GM18517 (cell line): ENCODE results near the gene TBC1D12.
"Not testable (repeated sequence)": the region's sequence is repeated elsewhere in the genome, so short reads cannot be mapped to it uniquely, and the experiment has no call there.

ENCODE experiments used
- ATAC-seq: cut with Tn5 transposase; IDR thresholded peaks from one replicate; pipeline ENCODE4 v1.9.1; 2021; ENCODE audit warnings: mild to moderate bottlenecking, moderate library complexity; ENCODE audit not compliant: unreplicated experiment

TBC1D12 gene

DNA sequence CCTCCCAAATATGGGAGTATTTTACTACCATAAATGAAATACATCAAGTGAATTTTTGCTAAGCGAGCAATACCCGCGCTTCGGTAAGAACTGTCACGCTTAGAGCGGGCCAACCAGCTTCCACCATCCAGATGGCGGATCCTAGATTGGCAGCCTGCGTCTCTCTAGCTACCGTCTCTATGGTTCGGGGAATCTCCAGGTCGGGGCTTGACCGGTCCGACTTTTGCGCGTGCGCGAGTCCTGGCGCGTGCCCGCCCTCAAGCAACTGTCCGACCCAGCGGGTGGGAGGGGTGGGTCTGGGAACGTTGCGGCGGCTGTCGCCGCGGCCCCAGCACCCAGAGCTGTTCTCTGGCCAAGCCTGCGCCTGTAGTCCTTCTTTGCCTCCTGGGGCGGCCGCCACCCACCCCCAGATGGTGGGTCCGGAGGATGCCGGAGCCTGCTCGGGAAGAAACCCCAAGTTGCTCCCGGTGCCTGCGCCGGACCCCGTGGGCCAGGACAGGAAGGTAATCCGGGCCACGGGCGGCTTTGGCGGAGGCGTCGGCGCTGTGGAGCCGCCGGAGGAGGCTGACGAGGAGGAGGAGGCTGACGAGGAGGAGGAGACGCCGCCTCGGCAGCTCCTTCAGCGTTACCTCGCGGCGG lies at the start of gene TBC1D12:
Gene TBC1D12, plus strand, starts transcription at position 338 of the 639 bp plus-strand sequence. Its CDS starts 73 bp downstream, at position 411.
- peak; percentile 78 for ATAC-seq

DNA sequence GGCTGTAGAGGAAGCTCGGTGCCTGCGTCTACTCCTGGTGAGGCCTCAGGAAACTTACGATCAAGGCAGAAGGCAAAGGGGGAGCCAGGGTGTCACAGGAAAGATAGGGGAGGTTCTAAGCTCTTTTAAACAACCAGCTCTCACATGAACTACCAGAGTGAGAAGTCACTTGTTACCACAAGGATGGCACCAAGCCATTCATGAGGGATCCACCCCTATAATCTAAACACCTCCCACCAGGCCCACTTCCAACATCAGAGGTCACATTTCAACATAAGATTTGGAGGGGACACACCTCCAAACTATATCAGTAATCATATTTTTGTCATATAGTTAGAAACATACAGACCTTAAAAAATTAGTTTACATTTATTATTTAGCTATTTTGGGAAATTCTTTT lies 49.0 kb upstream of the TBC1D12 start:
- no peak for ATAC-seq

DNA sequence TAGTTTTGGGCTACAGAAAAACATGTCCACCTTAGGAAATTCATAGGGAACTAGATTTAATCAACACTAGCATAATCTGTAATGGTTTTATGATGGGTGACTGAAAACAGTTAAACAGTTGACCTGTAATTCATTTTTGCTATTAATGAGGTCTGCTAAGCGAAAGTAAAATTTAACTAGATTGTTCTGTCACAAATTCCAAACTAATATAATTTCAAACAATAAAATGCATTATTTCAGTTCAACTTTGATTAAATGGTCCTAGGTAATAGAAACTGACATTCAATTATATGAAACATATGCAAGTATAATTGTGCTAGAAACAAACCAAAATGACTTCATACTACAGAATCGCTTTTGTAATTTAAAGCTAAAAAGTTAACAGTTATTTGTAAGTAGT lies 46.5 kb upstream of the TBC1D12 start:
- no peak for ATAC-seq

DNA sequence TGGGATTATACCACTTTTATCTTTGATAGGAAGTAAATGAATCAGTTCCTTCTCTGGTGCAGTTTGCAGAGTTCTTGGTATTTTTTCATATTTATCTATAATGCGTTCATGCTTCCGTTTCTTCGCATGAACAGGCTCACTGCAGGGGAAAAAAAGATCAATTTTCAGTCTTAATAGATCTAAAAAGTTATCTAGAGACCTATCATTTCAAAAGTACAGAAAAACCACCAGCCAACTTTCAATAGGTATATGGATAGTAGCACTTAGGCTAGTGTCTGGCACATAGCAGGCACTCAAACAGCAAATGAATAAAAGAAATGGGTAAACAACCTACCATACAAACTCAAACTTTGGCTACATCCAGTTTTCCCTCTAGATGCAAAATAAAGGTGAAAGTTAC lies 45.1 kb upstream of the TBC1D12 start:
- no peak for ATAC-seq

DNA sequence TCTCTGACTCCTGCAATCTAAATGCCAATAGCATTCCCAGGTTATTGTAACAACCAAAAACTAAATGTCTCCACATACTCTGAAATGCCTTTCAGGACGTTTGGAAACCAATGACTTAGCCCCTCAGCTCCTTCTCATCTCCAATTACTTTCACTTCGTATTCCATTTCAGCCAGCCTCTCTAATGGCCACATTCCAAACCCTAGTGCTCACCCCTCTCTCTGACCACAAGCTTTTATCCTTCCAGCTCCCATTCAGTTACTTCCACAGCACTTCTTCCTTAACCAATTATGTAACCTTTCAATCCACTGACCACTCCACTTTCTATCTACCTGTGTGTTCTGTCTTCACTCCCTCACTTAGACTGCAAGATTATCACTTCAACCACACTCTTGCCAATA lies 43.9 kb upstream of the TBC1D12 start:
- no peak for ATAC-seq

DNA sequence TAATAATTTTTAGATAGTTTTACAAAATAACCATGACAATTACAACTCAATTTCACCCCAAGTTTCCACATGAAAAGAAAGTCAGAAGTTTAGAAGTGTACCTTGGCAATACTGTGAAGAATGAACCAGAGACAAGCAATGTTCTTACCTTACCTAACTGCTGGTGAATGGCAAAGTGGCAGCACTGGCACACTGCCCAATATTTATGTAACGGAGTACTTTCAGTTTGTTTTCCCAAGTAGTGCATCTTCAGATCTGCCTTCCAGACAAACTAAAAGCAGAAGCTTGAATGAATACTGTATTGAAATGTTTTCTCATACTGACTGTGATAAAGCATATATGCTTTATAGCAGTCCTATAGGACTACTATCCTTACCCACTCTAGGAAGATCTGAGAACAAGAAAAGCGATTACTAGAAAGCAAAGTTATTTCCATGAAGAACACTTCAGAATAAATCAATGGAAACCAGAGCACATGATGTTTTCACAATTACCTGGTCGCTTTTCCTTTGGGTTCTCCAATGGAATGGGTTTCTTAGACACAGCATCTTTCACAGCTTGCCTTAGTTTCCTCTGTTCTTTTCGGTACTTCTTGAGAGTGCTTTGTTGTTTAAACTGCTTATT lies 41.1 kb upstream of the TBC1D12 start:
- no peak for ATAC-seq

DNA sequence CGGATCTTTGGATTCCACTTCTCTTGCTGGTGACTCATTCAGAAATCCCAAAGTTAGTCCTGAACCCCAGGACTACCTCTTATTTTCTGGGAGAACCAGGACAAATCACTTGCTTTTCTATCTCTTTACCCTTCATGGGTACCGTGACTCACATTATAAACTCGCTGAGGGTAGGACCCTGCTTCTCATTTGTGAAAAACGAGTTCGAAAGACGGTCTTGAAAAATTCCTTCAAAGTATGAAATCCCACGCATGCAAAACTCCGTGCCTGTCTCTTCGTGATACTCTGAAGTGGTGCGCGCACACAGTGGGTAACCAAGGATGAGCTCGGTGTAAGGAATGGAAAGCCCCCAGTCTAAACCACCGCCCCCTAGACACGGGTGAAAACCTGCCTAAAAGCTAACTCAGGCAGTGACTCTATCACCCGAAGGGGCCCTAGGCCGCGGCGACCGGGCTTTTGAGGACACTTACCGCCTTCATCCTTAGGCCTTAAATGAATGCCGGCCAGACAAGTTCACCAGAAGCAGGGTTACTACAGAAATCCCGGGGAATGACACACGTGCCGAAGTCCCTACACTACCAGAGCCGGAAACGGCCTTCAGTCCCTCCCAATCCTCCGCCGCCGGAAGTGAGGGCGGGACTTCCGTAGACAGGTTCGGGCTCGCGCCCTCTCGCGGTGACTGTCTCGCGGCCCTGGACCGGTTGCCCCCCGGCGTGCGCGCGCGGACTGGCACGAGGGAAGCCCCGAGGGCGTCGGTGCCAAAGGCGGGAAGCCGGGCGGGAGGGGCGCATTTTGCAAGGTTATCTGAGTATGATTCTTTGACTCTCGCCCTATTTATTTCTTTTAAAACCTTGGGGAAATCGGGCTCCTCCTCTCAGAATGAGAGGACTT lies 39.7 kb upstream of the TBC1D12 start, which contains the start of gene NOC3L:
Gene NOC3L, minus strand, starts transcription at position 580 of the 891 bp plus-strand sequence. Its CDS starts 101 bp downstream, at position 479.
- peak; percentile 98 for ATAC-seq

DNA sequence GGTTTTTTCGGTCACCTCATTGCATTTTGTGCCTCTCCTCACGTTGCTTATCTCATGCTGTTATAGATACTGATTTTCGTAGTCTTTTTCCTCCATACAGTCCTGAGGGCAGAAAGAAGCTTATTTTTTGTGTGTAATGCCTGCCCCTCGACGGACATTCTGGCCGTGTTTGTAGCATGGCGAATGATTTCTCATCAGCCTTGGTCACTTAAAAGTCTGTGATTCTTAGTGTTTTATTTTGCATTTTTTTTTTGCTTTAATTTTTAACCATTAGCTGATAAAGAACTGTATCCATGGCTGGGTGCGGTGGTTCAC lies 39.1 kb upstream of the TBC1D12 start:
- peak; percentile 31 for ATAC-seq

DNA sequence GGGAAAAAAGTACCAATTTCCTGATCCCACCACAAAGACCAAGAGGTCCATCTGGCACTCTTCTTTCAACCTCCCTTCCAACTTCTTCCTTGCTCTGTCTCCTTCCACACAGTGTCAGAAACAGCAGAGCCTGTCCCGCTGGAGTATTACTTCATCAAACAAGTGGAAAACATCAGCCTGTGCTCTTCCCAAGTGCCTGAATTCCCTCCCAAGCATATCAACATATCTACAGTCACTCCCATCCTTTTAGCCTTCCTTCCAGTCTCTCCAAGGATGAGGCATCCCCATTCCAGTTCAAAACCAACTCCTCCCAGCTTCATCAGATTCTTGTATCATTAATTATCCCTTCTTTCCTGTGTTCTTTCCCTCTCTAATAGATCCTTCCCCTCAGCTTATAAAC lies 37.9 kb upstream of the TBC1D12 start:
- no peak for ATAC-seq

DNA sequence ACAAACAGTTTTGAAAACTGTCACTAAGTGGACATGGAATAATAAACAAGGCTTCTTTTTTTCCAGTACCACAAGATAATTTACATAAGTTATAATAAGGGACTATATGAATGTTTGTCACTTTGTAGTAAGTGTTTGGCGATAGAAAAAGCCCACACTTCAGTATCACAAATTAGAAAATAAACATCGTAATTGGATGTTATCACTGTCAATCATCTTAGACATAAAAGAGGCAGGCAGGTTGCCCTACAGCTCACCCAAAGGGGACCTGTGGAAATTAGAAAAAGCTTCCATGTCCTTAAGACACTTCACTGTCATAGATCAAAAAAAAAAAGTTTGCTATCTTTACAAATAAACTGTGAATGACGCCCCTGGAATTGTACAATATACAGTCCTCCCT lies 36.0 kb upstream of the TBC1D12 start:
- ATAC-seq, result no peak

DNA sequence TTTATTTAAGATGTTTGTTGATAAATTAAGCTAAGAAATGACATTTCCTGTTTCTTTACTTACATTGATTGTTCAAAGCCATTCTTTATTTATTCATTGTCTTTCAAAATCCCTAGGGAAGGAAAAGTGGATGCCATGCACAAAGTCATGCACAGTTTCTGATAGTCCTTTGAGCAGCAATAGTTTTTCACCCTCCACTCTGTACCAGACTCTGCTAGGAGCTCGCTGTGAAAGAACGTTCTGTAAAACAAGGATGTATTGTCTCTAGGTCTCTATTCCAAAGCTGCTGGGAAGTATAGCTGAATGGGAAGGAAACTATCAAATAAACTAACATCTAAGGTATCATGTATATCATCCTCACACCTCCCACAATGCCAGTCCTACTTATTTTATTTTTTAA lies 31.8 kb upstream of the TBC1D12 start:
- no peak for ATAC-seq

DNA sequence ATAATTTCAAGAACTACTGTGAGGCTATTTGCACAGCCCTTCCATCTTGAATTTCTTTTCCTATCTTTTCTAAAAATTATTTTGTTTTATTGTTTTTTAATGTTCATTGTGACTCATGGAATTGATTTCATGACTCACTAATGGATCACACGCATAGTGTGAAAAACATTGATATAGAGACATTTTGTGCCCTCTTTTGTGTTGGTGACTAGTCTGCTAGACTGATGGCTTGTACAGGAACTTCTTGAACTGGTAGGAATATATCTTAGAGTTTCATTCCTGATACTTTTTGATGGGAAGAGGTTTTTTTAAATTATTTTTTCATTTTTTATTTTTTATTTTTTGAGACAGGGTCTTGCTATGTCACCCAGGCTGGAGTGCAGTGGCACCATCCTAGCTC lies 27.0 kb upstream of the TBC1D12 start:
- no peak for ATAC-seq

DNA sequence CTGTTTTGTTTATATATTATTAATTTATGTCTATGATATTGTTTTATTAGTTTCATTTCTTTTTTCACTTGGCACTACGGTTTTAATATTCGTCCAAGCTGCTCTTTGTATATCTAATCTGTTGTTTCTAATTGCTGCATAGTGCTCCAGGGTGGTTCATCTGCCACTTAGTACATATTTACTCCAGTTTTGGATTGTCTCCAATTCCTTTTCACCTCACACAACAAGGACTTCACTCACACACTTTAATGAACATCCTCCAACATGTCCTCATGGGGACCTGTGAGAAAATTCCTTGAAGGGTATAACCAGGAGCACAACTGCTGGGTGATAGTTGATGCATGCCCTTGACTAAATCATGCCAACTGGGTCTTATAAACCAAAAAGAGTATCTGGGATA lies 25.5 kb upstream of the TBC1D12 start:
- no peak for ATAC-seq

DNA sequence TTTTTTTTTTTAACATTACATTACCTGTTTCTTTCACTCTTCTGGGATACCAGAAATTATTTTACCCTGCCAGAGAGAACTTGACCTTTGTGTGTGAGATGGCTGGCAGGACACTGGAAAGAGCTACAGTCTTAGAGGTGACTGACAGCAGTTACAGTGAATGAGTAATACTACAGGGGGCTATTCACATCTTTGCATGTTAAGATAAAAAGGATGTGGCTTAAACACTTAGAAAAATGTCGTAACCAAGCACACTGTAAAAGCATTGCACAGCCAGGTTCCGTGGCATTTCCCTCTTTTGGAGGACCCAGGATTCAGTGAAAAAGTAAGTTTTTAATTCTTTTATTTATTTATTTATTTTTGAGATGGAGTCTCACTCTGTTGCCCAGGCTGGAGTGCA lies 18.8 kb upstream of the TBC1D12 start:
- no peak for ATAC-seq

DNA sequence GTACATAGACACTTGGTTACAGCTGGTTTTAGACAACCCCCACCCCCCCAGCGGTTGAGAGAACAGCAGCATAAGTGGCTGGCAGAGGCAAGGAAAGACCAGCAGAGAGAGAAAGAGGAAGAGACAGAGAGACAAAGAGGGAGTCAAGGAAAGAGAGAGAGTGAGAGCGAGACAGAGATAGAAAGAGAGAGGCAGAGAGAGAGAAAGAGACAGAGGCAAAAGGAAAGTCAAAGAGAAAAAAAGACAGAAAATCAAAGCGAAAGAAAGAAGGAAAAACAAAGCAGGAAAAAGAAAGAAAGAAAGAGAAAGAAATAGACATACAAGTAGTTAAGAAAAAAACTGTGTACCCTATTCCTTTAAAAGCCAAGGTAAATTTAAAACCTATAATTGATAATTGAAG lies 16.6 kb upstream of the TBC1D12 start:
- not testable (repeated sequence) for ATAC-seq

DNA sequence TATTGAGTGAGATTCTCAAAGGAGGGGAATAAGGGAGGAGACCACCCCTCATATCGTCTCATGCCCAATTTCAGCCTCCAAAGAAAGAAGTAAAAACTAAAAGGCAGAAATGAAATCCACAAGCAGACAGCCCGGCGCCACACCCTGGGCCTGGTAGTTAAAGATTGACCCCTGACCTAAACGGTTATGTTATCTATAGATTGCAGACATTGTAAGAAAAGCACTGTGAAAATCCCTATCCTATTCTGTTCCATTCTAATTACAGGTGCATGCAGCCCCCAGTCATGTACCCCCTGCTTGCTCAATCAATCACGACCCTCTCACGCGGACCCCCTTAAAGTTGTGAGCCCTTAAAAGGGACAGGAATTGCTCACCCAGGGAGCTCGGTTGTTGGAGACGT lies 10.2 kb upstream of the TBC1D12 start:
- not testable (repeated sequence) for ATAC-seq

DNA sequence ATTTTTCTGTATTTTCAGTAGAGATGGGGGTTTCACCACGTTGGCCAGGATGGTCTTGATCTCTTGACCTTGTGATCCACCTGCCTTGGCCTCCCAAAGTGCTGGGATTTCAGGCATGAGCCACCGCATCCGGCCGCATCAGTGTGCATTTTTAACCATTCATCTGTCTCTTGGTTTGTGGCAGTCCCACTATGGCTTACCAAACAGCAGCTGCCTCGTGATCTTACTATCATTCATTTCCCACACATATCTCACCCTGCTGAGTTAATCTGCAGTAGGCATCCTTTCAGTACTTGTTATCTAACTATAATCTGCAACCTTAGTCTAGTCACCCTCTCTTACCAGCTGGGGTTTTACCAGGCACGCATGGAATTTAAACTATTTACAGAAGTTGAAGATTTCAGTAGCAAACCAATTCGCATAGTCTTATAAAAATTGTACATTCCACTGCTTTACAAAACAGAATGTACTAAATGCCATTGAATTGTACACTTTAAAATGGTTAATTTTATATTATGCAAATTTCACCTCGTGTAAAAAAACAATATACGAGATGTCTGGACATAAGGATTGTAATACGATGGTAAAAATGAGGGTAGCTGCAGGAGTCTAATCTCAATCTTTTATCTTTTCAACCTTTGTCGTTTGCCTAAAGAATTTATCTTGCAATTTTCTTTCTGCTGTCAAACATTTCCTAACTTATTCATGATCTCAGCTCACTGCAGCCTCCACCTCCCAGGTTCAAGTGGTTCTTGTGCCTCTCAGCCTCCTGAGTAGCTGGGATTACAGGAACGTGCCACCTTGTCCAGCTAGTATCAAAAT lies 4.6 kb upstream of the TBC1D12 start:
- ATAC-seq, result no peak

DNA sequence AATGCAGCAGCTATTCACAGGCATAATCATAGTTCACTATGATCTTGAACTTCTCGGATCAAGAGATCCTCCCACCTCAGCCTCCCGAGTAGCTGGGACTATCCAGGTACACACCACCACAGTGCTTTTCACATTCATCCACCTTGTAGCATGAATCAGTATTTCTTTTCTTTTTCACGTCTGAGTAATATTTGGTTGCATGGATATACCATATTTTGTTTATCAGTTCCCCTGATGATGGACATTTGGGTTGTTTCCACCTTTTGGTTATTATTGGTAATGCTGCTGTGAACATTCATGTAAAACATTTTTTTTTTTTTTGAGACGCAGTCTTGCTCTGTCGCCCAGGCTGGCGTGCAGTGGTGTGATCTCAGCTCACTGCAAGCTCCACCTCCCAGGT lies 3.6 kb upstream of the TBC1D12 start:
- no peak for ATAC-seq

DNA sequence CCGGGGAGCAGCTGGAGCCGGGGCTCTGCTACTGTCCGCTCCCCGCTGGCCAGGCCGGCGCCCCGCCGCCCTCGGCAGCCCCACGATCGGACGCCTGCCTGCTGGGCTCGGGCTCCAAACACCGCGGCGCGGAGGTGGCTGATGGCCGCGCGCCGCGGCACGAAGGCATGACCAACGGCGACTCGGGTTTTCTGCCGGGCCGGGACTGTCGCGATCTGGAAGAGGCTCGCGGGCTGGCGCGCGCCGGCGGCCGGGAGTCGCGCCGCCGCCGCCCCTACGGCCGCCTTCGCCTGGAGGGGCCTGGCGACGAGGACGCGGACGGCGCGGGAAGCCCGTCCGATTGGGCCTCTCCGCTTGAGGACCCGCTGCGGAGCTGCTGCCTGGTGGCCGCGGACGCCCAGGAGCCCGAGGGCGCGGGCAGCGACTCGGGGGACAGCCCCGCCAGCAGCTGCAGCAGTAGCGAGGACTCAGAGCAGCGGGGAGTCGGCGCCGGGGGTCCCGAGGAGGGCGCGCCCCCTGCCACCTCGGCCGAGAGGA lies 570 bp downstream of the TBC1D12 start:
- ATAC-seq, result peak; percentile 23

DNA sequence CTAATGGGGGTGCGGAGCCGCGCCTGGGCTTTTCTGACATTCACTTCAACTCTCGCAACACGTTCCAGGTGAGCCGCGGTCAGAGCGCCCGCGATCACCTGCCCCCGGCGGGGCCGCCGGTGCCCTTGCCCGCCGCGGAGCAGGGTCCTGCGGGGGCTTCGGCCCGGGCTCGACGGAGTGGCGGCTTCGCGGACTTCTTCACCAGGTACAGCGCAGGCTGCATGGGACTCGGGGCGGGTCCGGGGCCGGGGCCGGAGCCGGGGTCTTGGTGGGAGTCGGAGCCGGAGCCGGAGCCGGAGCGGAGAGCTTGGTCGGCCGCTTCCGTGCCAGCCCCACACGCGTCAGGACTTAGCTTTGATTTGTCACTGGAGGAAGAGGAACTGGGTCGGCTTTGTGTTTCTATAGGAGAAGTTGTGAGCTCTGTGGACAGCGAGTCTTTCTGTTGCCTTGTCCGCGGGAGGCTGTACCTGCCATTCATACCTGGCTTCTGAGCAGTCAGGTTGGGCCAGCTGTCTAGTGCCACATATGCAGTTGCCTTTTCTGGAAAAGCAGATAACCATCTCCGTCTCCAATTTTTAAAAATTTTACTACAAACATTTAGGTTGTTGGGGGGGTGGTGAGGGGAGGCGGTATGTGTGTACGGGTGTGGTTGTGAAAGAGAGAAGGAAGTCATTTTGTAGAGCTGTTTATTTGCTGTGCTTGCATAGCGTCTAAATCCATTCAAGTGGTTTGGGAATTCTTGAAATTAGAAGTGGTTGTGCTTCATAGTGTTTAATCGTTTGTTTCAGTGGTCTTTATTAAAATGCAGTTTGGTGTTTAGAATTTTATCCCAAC lies 1.3 kb downstream of the TBC1D12 start:
- ATAC-seq, result peak; percentile 60
